Endodermal cell (in vitro differentiated cells): ENCODE data around the gene REC8. TPM values are rescaled to one million over a fixed set of nuclear protein-coding genes. Genes with fewer than 3 reads are reported as not detected.

ENCODE experiments used
- DNase-seq: peaks from one replicate; pipeline ENCODE4 v3.0.0-alpha.2; 2017
- H3K27ac ChIP-seq: 2 replicates; pipeline ENCODE4 v1.5.1; 2013; ENCODE audit warnings: mild to moderate bottlenecking, low read depth, low read length, moderate library complexity
- H3K27me3 ChIP-seq: 2 replicates; pipeline ENCODE4 v1.6.1; 2013; ENCODE audit warnings: mild to moderate bottlenecking, low read length, moderate library complexity; ENCODE audit not compliant: insufficient read depth, control insufficient read depth, poor library complexity, severe bottlenecking
- H3K36me3 ChIP-seq: 2 replicates; pipeline ENCODE4 v1.7.0; 2013; ENCODE audit warnings: mild to moderate bottlenecking, low read length, moderate library complexity; ENCODE audit not compliant: control insufficient read depth, insufficient read depth
- H3K4me1 ChIP-seq: one replicate; pipeline ENCODE4 v1.7.0; 2013; ENCODE audit warnings: low read length; ENCODE audit not compliant: control insufficient read depth, insufficient read depth
- H3K4me3 ChIP-seq: 2 replicates; pipeline ENCODE4 v1.5.1; 2013; ENCODE audit warnings: mild to moderate bottlenecking, low read length, moderate library complexity
- H3K9ac ChIP-seq: 2 replicates; pipeline ENCODE4 v1.6.1; 2013; ENCODE audit warnings: mild to moderate bottlenecking, low read length, moderate library complexity; ENCODE audit not compliant: poor library complexity, severe bottlenecking; ENCODE audit errors: extremely low read depth
- H3K9me3 ChIP-seq: 2 replicates; pipeline ENCODE4 v1.6.1; 2013; ENCODE audit warnings: mild to moderate bottlenecking, low read length, moderate library complexity; ENCODE audit not compliant: control insufficient read depth
- H3K27ac Mint-ChIP-seq: 2 replicates; pipeline ENCODE4 v1.8.0; 2020; ENCODE audit warnings: mixed read lengths
- H3K27me3 Mint-ChIP-seq: 2 replicates; pipeline ENCODE4 v1.8.0; 2021; ENCODE audit warnings: mild to moderate bottlenecking, mixed read lengths; ENCODE audit not compliant: insufficient read depth
- H3K36me3 Mint-ChIP-seq: 2 replicates; pipeline ENCODE4 v1.8.0; 2020; ENCODE audit warnings: low read depth, mixed read lengths
- H3K4me1 Mint-ChIP-seq: 2 replicates; pipeline ENCODE4 v1.8.0; 2020; ENCODE audit warnings: mixed read lengths
- H3K4me3 Mint-ChIP-seq: 2 replicates; pipeline ENCODE4 v1.8.0; 2020; ENCODE audit warnings: mild to moderate bottlenecking, moderate library complexity, mixed read lengths
- H3K9me3 Mint-ChIP-seq: 2 replicates; pipeline ENCODE4 v1.8.0; 2020; ENCODE audit warnings: mild to moderate bottlenecking, mixed read lengths
- CTCF ChIP-seq: fragments of 200-600 bp; sonication (generic); conservative IDR thresholded peaks from 2 replicates; pipeline ENCODE4 v1.5.0; 2021; ENCODE audit warnings: antibody characterized with exemption, mild to moderate bottlenecking
- WGBS, 2 experiments: methylation state at CpG; one replicate each; pipeline versions ENCODE4 v1.1.5 to v1.1.7; 2013; ENCODE audit warnings: missing lambda C conversion rate in 2 of 2, mixed read lengths in 1 of 2; ENCODE audit not compliant: insufficient coverage in 1 of 2, insufficient read length in 1 of 2; 5-methylcytosine and 5-hydroxymethylcytosine counted together
- total RNA-seq, 2 donors: library from RNA; stranded (reverse); fragmentation: NEBNext Ultra II Directional in 1 of 2; extraction: Animal tissue kit (Norgen Biotek cat#: 25700) in 1 of 2; gene quantifications; 2 replicates in 1 of 2; 3 replicates in 1 of 2; pipeline ENCODE4 v1.2.1, GENCODE V29; 2021

The REC8 gene
- total RNA-seq, 2 donors from 2014 or later, result 60.3 to 98.3 TPM

- no peaks in the 10 kb centered on the region for H3K27me3 ChIP-seq
- Mint-ChIP-seq H3K4me3 (peak overlapping the region; percentile 92), H3K27me3 (no peaks in the 10 kb centered on the region), H3K36me3 (peaks cover 52% of the 10 kb centered on the region), H3K9me3 (no peaks in the 10 kb centered on the region), H3K4me1 (peaks cover 20% of the 10 kb centered on the region), H3K27ac (no peak overlapping the region)
- peaks cover 62% of the 10 kb centered on the region for H3K36me3 ChIP-seq
- no peak for TF ChIP-seq CTCF
- H3K4me3 ChIP-seq, result peak overlapping the region; percentile 98
- peak overlapping the region; percentile 66 for H3K9ac ChIP-seq
- DNase-seq, result no peak
- peaks cover 6% of the 10 kb centered on the region for H3K4me1 ChIP-seq
- WGBS, 2 experiments, result 9 to 28% methylated on average over 9 to 29 of the region's 29 CpGs
- H3K9me3 ChIP-seq, result no peaks in the 10 kb centered on the region
- H3K27ac ChIP-seq, result no peak overlapping the region
These were observed 24.0 kb upstream of the REC8 start for GRCh38 chr14:24147761-24148428.

GRCh38 chr14:24149302-24149969 lies 22.4 kb upstream of the REC8 start:
- Histone ChIP-seq H3K4me1 (peaks cover 6% of the 10 kb centered on the region), H3K36me3 (peaks cover 49% of the 10 kb centered on the region), H3K27ac (no peak overlapping the region), H3K9me3 (no peaks in the 10 kb centered on the region), H3K4me3 (no peak overlapping the region), H3K9ac (no peak overlapping the region), H3K27me3 (no peaks in the 10 kb centered on the region)
- WGBS, 2 experiments, result 93% methylated on average over 3 of the region's 3 CpGs; no CpG with 5 or more reads in 1 of the 2 experiments
- Mint-ChIP-seq H3K4me1 (peaks cover 20% of the 10 kb centered on the region), H3K36me3 (peaks cover 44% of the 10 kb centered on the region), H3K9me3 (no peaks in the 10 kb centered on the region), H3K27me3 (no peaks in the 10 kb centered on the region), H3K27ac (no peak overlapping the region), H3K4me3 (peak overlapping the region; percentile 92)
- no peak for TF ChIP-seq CTCF
- no peak for DNase-seq

- Histone ChIP-seq H3K4me1 (peaks cover 6% of the 10 kb centered on the region), H3K27ac (no peak overlapping the region), H3K9ac (no peak overlapping the region), H3K4me3 (no peak overlapping the region), H3K36me3 (peaks cover 50% of the 10 kb centered on the region), H3K27me3 (no peaks in the 10 kb centered on the region), H3K9me3 (no peaks in the 10 kb centered on the region)
- no peak overlapping the region for H3K27ac Mint-ChIP-seq
- H3K36me3 Mint-ChIP-seq, result peaks cover 48% of the 10 kb centered on the region
- DNase-seq, result no peak
- no peaks in the 10 kb centered on the region for H3K9me3 Mint-ChIP-seq
- H3K4me1 Mint-ChIP-seq, result peaks cover 20% of the 10 kb centered on the region
- 86 to 94% methylated on average over 6 to 9 of the region's 9 CpGs for WGBS, 2 experiments
- TF ChIP-seq CTCF, result no peak
- no peaks in the 10 kb centered on the region for H3K27me3 Mint-ChIP-seq
- H3K4me3 Mint-ChIP-seq, result no peak overlapping the region
These were observed 21.8 kb upstream of the REC8 start for GRCh38 chr14:24150061-24150460.
